ENCODE data around the gene SAMD11.

DNA sequence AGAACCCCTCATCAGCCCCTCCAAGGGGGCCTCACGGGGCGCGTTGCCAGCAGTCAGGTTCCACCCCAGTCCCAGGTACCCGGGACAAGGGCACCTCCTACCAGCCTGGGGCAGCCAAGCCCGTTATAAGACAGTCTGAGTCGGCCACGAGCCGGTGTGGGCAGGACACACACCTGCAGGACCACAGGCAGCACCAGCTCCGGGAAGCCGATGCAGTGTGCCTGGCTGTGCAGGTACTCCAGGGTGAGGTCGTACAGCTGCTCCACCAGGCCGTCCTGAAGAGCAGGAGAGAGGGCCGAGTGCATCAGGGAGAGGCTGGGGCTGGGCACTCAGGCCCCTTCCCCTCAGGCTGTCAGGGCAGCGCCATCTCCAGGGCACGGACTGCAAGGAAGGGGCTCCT is 24.2 kb downstream of the SAMD11 start:
- TF ChIP-seq, protein P1, sequence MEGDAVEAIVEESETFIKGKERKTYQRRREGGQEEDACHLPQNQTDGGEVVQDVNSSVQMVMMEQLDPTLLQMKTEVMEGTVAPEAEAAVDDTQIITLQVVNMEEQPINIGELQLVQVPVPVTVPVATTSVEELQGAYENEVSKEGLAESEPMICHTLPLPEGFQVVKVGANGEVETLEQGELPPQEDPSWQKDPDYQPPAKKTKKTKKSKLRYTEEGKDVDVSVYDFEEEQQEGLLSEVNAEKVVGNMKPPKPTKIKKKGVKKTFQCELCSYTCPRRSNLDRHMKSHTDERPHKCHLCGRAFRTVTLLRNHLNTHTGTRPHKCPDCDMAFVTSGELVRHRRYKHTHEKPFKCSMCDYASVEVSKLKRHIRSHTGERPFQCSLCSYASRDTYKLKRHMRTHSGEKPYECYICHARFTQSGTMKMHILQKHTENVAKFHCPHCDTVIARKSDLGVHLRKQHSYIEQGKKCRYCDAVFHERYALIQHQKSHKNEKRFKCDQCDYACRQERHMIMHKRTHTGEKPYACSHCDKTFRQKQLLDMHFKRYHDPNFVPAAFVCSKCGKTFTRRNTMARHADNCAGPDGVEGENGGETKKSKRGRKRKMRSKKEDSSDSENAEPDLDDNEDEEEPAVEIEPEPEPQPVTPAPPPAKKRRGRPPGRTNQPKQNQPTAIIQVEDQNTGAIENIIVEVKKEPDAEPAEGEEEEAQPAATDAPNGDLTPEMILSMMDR (IDR thresholded peaks at IDR 0.05): no peak
- no peak for TF ChIP-seq POLR2A (IDR thresholded peaks at IDR 0.05)
